Fibroblast of lung (primary cell): ENCODE measurements around the gene PTPMT1. TPM values are rescaled to one million over a fixed set of nuclear protein-coding genes. Genes with fewer than 3 reads are reported as not detected.

ENCODE experiments used
- DNase-seq, 2 donors: peaks; one replicate each; pipeline versions ENCODE4 v3.0.0 to v3.0.0-alpha.2; 2010; ENCODE audit warnings: low read depth in 2 of 2
- H2AFZ ChIP-seq: 2 replicates; pipeline ENCODE4 v1.5.1; 2012; ENCODE audit warnings: low read length, control low read depth, inconsistent platforms
- H3K27ac ChIP-seq: 2 replicates; pipeline ENCODE4 v1.5.1; 2011; ENCODE audit warnings: low read length, control low read depth; ENCODE audit not compliant: insufficient read depth
- H3K27me3 ChIP-seq: 2 replicates; pipeline ENCODE4 v1.5.1; 2011; ENCODE audit warnings: mild to moderate bottlenecking, low read length; ENCODE audit not compliant: control insufficient read depth, insufficient read depth
- H3K36me3 ChIP-seq: 2 replicates; pipeline ENCODE4 v1.5.1; 2011; ENCODE audit warnings: low read length; ENCODE audit not compliant: control insufficient read depth, insufficient read depth
- H3K4me1 ChIP-seq: 2 replicates; pipeline ENCODE4 v1.5.1; 2011; ENCODE audit warnings: low read length; ENCODE audit not compliant: control insufficient read depth, insufficient read depth; ENCODE audit errors: extremely low read depth
- H3K4me2 ChIP-seq: 2 replicates; pipeline ENCODE4 v1.5.1; 2011; ENCODE audit warnings: low read length, control low read depth; ENCODE audit not compliant: insufficient read depth; ENCODE audit errors: extremely low read depth
- H3K4me3 ChIP-seq, 4 experiments: fragments of 200-600 bp in 1 of 4; sonication (generic) in 1 of 4; replicated peaks in 1 of 4; 2 replicates each; pipeline ENCODE4 v1.5.1; 2011 to 2016; ENCODE audit warnings: low read length in 4 of 4, low read depth in 3 of 4, mild to moderate bottlenecking in 3 of 4, control low read depth in 2 of 4, inconsistent platforms in 1 of 4, mixed read lengths in 1 of 4; ENCODE audit not compliant: insufficient read depth in 1 of 4; ENCODE audit errors: control extremely low read depth in 1 of 4
- H3K79me2 ChIP-seq: 2 replicates; pipeline ENCODE4 v1.5.1; 2012; ENCODE audit warnings: mild to moderate bottlenecking, low read length, inconsistent platforms; ENCODE audit not compliant: control insufficient read depth, insufficient read depth
- H3K9ac ChIP-seq: 2 replicates; pipeline ENCODE4 v1.5.1; 2011; ENCODE audit warnings: mild to moderate bottlenecking, low read length, control low read depth; ENCODE audit not compliant: insufficient read depth
- H3K9me3 ChIP-seq: 2 replicates; pipeline ENCODE4 v1.5.1; 2012; ENCODE audit warnings: low read depth, low read length; ENCODE audit not compliant: control insufficient read depth, insufficient read depth
- H4K20me1 ChIP-seq: 2 replicates; pipeline ENCODE4 v1.5.1; 2011; ENCODE audit warnings: low read length; ENCODE audit not compliant: control insufficient read depth, insufficient read depth; ENCODE audit errors: extremely low read depth
- EZH2 ChIP-seq: IDR thresholded peaks from 2 replicates; pipeline ENCODE4 v1.5.1; 2012; ENCODE audit warnings: low read length, control low read depth, mild to moderate bottlenecking; ENCODE audit errors: missing control alignments
- polyA plus RNA-seq, 2 donors: library from polyadenylated mRNA; depleted of rRNA in 1 of 2; stranded (reverse) in 1 of 2; unstranded in 1 of 2; fragments of >200 nt; gene quantifications; 2 replicates each; pipeline ENCODE4 v1.2.1, GENCODE V29; 2011 to 2012; ENCODE audit warnings: missing spikeins in 1 of 2
- total RNA-seq: library from RNA; depleted of rRNA; stranded (reverse); fragments of >200 nt; gene quantifications from 2 replicates; pipeline ENCODE4 v1.2.1, GENCODE V29; 2014
- TF ChIP-seq, protein P1 (sequence below), 2 donors: IDR thresholded peaks in 1 of 2; conservative IDR thresholded peaks in 1 of 2; 1 replicate in 1 of 2; 2 replicates in 1 of 2; pipeline ENCODE4 v1.5.1; 2011 to 2012; ENCODE audit warnings: low read length in 2 of 2, control low read depth in 1 of 2, inconsistent platforms in 1 of 2, low read depth in 1 of 2, mild to moderate bottlenecking in 1 of 2

The PTPMT1 gene
- total and polyA plus RNA-seq, 2 donors (not counting 1 experiment from before 2014, with no cell fraction given) = 55.4 to 84.9 TPM

DNA sequence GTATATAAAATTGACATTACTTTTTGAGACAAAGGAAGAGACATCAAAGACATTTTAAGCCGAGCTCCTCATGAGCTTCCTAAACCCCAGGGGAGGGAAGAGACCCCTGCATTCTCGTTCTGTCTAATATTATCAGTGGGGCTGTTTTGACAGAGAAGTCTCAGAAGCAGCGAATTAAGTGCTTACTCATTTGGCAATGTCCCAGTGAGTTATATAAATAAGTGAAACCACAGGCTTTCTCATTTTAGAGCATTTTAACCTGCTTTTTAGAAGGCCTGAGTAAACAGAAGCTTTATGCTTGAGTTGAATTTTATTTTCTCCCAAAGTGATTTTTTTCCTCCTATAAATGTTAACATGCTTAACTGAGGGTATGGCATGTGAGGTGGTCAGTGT is 52.0 kb downstream of the PTPMT1 start:
- no peaks in the 10 kb centered on the region for H3K9me3 ChIP-seq
- no peaks in the 10 kb centered on the region for H4K20me1 ChIP-seq
- no peak for TF ChIP-seq EZH2
- TF ChIP-seq, protein P1, sequence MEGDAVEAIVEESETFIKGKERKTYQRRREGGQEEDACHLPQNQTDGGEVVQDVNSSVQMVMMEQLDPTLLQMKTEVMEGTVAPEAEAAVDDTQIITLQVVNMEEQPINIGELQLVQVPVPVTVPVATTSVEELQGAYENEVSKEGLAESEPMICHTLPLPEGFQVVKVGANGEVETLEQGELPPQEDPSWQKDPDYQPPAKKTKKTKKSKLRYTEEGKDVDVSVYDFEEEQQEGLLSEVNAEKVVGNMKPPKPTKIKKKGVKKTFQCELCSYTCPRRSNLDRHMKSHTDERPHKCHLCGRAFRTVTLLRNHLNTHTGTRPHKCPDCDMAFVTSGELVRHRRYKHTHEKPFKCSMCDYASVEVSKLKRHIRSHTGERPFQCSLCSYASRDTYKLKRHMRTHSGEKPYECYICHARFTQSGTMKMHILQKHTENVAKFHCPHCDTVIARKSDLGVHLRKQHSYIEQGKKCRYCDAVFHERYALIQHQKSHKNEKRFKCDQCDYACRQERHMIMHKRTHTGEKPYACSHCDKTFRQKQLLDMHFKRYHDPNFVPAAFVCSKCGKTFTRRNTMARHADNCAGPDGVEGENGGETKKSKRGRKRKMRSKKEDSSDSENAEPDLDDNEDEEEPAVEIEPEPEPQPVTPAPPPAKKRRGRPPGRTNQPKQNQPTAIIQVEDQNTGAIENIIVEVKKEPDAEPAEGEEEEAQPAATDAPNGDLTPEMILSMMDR (conservative IDR thresholded peaks at IDR 0.05 in 1 of 2, IDR thresholded peaks at IDR 0.05 in 1 of 2; ENCODE audit: low read depth in 1 of 2, low read length in 2 of 2) = no peak
- H3K79me2 ChIP-seq = no peaks in the 10 kb centered on the region
- no peaks in the 10 kb centered on the region for H3K27me3 ChIP-seq
- peak; percentile 76 to 82 for DNase-seq
- H3K4me3 ChIP-seq = no peak overlapping the region
- peaks cover 11% of the 10 kb centered on the region for H3K4me1 ChIP-seq
- H3K27ac ChIP-seq = peak overlapping the region; percentile 11
- H3K9ac ChIP-seq = no peak overlapping the region
- peak overlapping the region; percentile 61 for H3K4me2 ChIP-seq
- no peak overlapping the region for H2AFZ ChIP-seq
- H3K36me3 ChIP-seq = peaks cover 7% of the 10 kb centered on the region

DNA sequence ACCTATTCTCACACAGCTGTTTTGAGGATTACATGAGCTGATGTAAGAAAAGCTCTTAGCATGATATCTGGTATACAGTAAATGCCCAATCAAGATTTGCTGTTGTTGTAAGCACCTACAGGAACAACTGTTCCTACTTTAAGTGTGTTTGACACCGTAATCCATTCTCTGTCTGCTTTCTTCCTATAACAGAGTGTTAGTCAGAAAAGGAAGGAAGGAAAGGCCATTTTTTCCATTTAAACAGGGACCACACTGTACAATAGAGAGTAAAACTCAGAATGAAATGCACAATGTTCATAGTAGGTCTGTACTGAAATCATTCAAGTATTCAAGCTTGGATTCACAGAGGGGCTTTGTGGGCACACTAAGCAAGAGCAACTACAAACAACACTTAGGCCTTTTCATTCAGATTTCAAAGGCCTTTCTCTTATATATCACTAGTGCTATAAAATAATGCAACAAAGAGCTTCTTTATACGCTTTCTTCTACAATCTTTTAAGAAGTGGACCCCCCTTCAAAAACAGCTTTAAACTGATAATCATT is 55.5 kb downstream of the PTPMT1 start:
- Histone ChIP-seq H3K4me3 (no peak overlapping the region), H2AFZ (no peak overlapping the region), H3K27me3 (no peaks in the 10 kb centered on the region), H3K79me2 (no peaks in the 10 kb centered on the region), H3K9me3 (no peaks in the 10 kb centered on the region), H3K9ac (no peak overlapping the region), H3K4me2 (no peak overlapping the region), H3K27ac (no peak overlapping the region), H4K20me1 (no peaks in the 10 kb centered on the region), H3K4me1 (peaks cover 11% of the 10 kb centered on the region), H3K36me3 (peaks cover 13% of the 10 kb centered on the region)
- TF ChIP-seq, protein P1 (conservative IDR thresholded peaks at IDR 0.05 in 1 of 2, IDR thresholded peaks at IDR 0.05 in 1 of 2; ENCODE audit: low read depth in 1 of 2, low read length in 2 of 2) = no peak
- no peak for TF ChIP-seq EZH2
- DNase-seq = no peak

Other genes with a start within 250 kb of the PTPMT1 start
- gene MYBPC3, start 212.9 kb upstream of the PTPMT1 start, total RNA-seq = not detected in 2 replicates
- gene MYBPC3, start 212.9 kb upstream of the PTPMT1 start, polyA plus RNA-seq = not detected in 2 replicates
- not detected in 2 replicates for gene SPI1, start 187.1 kb upstream of the PTPMT1 start, total RNA-seq
- not detected in 2 replicates for gene SPI1, start 187.1 kb upstream of the PTPMT1 start, polyA plus RNA-seq
- gene SLC39A13, start 157.0 kb upstream of the PTPMT1 start, total RNA-seq = 46.0 and 62.9 TPM in 2 replicates
- gene SLC39A13, start 157.0 kb upstream of the PTPMT1 start, polyA plus RNA-seq = 52.2 and 88.7 TPM in 2 replicates
- gene PSMC3, start 139.2 kb upstream of the PTPMT1 start, total RNA-seq = 107 and 155 TPM in 2 replicates
- gene PSMC3, start 139.2 kb upstream of the PTPMT1 start, polyA plus RNA-seq = 294 and 353 TPM in 2 replicates
- gene RAPSN, start 116.5 kb upstream of the PTPMT1 start, total RNA-seq = under 0.01 and 0.17 TPM in 2 replicates
- gene RAPSN, start 116.5 kb upstream of the PTPMT1 start, polyA plus RNA-seq = not detected in 2 replicates
- 74.2 and 100 TPM in 2 replicates for gene CELF1, start 12.5 kb upstream of the PTPMT1 start, total RNA-seq
- gene CELF1, start 12.5 kb upstream of the PTPMT1 start, polyA plus RNA-seq = 72.6 and 81.1 TPM in 2 replicates
- 17.7 and 20.0 TPM in 2 replicates for gene KBTBD4, start 13.4 kb downstream of the PTPMT1 start, total RNA-seq
- 19.9 and 21.7 TPM in 2 replicates for gene KBTBD4, start 13.4 kb downstream of the PTPMT1 start, polyA plus RNA-seq
- 76.5 and 78.8 TPM in 2 replicates for gene NDUFS3, start 13.5 kb downstream of the PTPMT1 start, total RNA-seq
- 113 and 164 TPM in 2 replicates for gene NDUFS3, start 13.5 kb downstream of the PTPMT1 start, polyA plus RNA-seq
- not detected in 2 replicates for gene FAM180B, start 21.1 kb downstream of the PTPMT1 start, total RNA-seq
- gene FAM180B, start 21.1 kb downstream of the PTPMT1 start, polyA plus RNA-seq = not detected in 2 replicates
- gene C1QTNF4, start 28.8 kb downstream of the PTPMT1 start, total RNA-seq = under 0.01 TPM in 2 replicates
- gene C1QTNF4, start 28.8 kb downstream of the PTPMT1 start, polyA plus RNA-seq = 0.03 TPM in 1 of 2 replicates, not detected in the other
- gene MTCH2, start 77.0 kb downstream of the PTPMT1 start, total RNA-seq = 52.1 and 64.4 TPM in 2 replicates
- gene MTCH2, start 77.0 kb downstream of the PTPMT1 start, polyA plus RNA-seq = 169 and 215 TPM in 2 replicates
- 2.1 and 2.3 TPM in 2 replicates for gene AGBL2, start 149.8 kb downstream of the PTPMT1 start, total RNA-seq
- gene AGBL2, start 149.8 kb downstream of the PTPMT1 start, polyA plus RNA-seq = 0.75 and 1.2 TPM in 2 replicates
- 51.9 and 82.9 TPM in 2 replicates for gene FNBP4, start 201.7 kb downstream of the PTPMT1 start, total RNA-seq
- gene FNBP4, start 201.7 kb downstream of the PTPMT1 start, polyA plus RNA-seq = 54.7 and 57.3 TPM in 2 replicates